GM12864 (cell line): ENCODE results near the gene GLE1.

Source experiments
- DNase-seq: peaks from one replicate; pipeline ENCODE4 v3.0.0-alpha.2; 2011; ENCODE audit warnings: low read depth
- H3K4me3 ChIP-seq: 2 replicates; pipeline ENCODE4 v1.5.1; 2011; ENCODE audit warnings: mild to moderate bottlenecking, low read depth, low read length, control low read depth
- TF ChIP-seq, protein P1 (sequence below): IDR thresholded peaks from 2 replicates; pipeline ENCODE4 v1.5.1; 2011; ENCODE audit warnings: low read depth, mild to moderate bottlenecking, moderate library complexity, low read length, control low read depth, inconsistent platforms; ENCODE audit errors: missing control alignments

GLE1 gene

GRCh38 chr9:128469070-128469469, 35.4 kb upstream of the GLE1 start:
- H3K4me3 ChIP-seq, result no peak overlapping the region
- no peak for DNase-seq
- TF ChIP-seq, protein P1, sequence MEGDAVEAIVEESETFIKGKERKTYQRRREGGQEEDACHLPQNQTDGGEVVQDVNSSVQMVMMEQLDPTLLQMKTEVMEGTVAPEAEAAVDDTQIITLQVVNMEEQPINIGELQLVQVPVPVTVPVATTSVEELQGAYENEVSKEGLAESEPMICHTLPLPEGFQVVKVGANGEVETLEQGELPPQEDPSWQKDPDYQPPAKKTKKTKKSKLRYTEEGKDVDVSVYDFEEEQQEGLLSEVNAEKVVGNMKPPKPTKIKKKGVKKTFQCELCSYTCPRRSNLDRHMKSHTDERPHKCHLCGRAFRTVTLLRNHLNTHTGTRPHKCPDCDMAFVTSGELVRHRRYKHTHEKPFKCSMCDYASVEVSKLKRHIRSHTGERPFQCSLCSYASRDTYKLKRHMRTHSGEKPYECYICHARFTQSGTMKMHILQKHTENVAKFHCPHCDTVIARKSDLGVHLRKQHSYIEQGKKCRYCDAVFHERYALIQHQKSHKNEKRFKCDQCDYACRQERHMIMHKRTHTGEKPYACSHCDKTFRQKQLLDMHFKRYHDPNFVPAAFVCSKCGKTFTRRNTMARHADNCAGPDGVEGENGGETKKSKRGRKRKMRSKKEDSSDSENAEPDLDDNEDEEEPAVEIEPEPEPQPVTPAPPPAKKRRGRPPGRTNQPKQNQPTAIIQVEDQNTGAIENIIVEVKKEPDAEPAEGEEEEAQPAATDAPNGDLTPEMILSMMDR, result no peak

- TF ChIP-seq, protein P1, result no peak
- no peak overlapping the region for H3K4me3 ChIP-seq
- no peak for DNase-seq
Measured at GRCh38 chr9:128470560-128470959, 34.0 kb upstream of the GLE1 start.

- no peak overlapping the region for H3K4me3 ChIP-seq
- TF ChIP-seq, protein P1, result no peak
- no peak for DNase-seq
Measured at GRCh38 chr9:128473104-128473503, 31.4 kb upstream of the GLE1 start.

DNA sequence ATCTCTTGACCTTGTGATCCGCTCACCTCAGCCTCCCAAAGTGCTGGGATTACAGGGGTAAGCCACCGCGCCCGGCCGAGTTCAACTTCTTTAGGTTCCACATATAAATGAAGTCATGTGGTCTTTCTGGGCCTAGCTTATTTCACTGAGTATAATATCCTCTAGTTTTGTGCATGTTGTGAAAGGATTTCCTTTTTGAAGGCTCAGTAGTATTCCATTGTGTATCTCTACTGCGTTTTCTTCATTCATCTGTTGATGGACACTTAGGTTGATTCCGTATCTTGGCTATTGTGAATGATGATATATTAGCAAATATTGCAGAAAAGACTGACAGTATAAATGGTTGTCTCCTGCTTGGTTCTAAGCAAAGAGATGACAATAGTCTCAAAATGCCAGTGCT, 28.7 kb upstream of the GLE1 start:
- no peak for DNase-seq
- H3K4me3 ChIP-seq, result no peak overlapping the region
- TF ChIP-seq, protein P1, result no peak

- H3K4me3 ChIP-seq, result no peak overlapping the region
- TF ChIP-seq, protein P1, result no peak
- no peak for DNase-seq
Measured at GRCh38 chr9:128479262-128479661, 25.3 kb upstream of the GLE1 start.

DNA sequence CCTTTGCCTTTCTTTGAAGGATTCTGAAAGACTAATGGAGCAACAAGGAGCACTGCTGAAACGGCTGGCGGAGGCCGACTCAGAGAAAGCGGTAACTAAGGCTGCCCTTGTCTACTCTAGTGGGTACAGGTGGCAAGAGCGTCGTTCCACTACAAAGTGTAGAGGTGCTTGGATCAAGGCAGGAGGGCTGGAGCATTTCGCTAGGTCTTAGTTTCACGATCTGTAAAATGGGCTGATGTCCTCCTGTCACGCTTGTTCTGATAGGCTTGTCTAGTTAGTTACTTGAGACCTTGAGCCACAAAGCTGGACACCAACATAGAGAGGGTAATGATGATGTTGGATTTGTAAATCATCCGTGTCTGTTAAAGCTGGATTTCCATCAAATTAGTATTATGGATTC, 23.0 kb upstream of the GLE1 start:
- DNase-seq, result no peak
- TF ChIP-seq, protein P1, result no peak
- H3K4me3 ChIP-seq, result no peak overlapping the region

DNA sequence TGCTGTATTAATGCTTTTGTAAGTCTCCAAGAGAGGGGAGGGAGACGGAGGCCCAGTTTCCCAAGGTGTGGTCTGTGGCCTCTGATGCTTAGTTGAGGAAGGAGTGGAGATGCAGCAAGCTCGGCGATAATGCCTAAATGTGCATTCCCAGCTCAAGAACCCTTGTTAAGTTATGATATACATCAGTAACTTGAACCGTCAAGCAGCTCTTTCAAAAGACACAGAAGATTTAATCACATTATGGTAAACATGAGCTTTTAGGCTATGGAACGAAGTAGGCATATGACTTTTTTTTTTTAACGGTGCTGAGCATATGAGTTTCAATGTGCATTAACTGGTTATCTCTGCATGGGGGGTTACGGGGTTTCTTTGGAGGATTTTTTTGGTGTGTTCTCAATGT, 22.3 kb upstream of the GLE1 start:
- DNase-seq, result no peak
- no peak overlapping the region for H3K4me3 ChIP-seq
- TF ChIP-seq, protein P1, result no peak
